Measurements from ENCODE around the gene MAPK8IP2. TPM values are rescaled to one million over a fixed set of nuclear protein-coding genes. Genes with fewer than 3 reads are reported as not detected.
"Not testable (repeated sequence)": the region's sequence is repeated elsewhere in the genome, so short reads cannot be mapped to it uniquely, and the experiment has no call there.

The MAPK8IP2 gene
- polyA plus RNA-seq, 2 of the 4 experiments (the other 2 are of a cell fraction), result 0.76 to 3.0 TPM

DNA sequence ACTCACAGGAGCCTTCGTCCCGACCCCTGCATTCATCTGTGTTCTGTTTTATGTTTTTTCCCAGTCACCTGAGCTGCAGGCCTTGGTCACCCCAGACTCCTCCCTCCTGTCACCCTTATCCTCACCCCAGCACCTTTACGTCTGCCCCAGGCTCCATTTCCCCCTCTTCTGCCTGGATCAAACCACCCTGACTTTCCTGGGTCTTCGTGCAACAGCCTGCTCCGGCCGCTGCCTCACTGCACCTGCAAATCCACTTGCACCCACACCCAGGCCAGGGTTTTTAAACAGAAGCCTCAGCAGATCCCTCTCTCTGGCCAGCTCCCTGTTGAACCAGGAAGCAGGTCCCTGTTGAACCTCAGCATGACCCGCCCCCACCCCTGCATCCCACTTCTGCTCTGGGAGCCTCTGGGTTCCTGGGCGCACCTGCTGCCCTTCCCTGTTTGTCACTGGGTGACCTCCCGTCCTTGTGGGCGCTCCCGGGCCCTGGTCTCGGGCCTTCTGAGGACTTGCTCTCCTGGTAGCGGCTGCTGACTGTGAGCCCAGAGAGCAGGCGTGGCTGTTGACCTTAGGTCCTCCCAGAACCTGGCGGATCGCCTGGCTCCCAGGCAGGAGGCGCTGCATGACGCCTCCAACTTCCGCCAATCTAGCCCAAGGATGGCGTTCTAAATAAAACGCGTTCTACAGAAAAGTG lies 12.8 kb downstream of the MAPK8IP2 start:
- DNase-seq (ENCODE audit: low read depth in 1 of 2, low spot score in 1 of 2) (no peak), ATAC-seq (no peak), FAIRE-seq (no peak)
- WGBS (ENCODE audit: missing lambda C conversion rate), result 91% methylated on average over 16 of the region's 22 CpGs
- Histone ChIP-seq H3K27ac (no peak overlapping the region), H3K4me1 (no peaks in the 10 kb centered on the region), H3K4me2 (no peak overlapping the region), H3K9me3 (no peaks in the 10 kb centered on the region), H3K4me3 (no peak overlapping the region)
- POLR2A ChIA-PET, result no interaction called here
- CTCF ChIA-PET, result interaction anchor here (1.0 to 1.4 kb wide), 2 partner anchors 14 to 51 kb away, joined by 4 to 5 read pairs; partner anchors contain the start of genes ARSA and SYCE3
- TF ChIP-seq POLR2AphosphoS2 (conservative IDR thresholded peaks at IDR 0.05; ENCODE audit: low read length) (no peak), FOSL2 (IDR thresholded peaks at IDR 0.05) (no peak), FOSL2 (CRISPR knock-in tag; IDR thresholded peaks at IDR 0.05) (no peak), CBX8 (IDR thresholded peaks at IDR 0.05) (no peak), CHD2 (IDR thresholded peaks at IDR 0.05; ENCODE audit: low read length, partially characterized antibody) (no peak), FOSB (CRISPR knock-in tag; IDR thresholded peaks at IDR 0.05) (no peak), JUNB (IDR thresholded peaks at IDR 0.05) (no peak), MAFK (IDR thresholded peaks at IDR 0.05; ENCODE audit: partially characterized antibody) (no peak), FOXS1 (CRISPR knock-in tag; IDR thresholded peaks at IDR 0.05) (no peak), ZSCAN20 (CRISPR knock-in tag; IDR thresholded peaks at IDR 0.05) (no peak), ZFP36 (IDR thresholded peaks at IDR 0.05; ENCODE audit: borderline replicate concordance, partially characterized antibody) (no peak)
- TF ChIP-seq, protein P1, sequence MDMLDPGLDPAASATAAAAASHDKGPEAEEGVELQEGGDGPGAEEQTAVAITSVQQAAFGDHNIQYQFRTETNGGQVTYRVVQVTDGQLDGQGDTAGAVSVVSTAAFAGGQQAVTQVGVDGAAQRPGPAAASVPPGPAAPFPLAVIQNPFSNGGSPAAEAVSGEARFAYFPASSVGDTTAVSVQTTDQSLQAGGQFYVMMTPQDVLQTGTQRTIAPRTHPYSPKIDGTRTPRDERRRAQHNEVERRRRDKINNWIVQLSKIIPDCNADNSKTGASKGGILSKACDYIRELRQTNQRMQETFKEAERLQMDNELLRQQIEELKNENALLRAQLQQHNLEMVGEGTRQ (IDR thresholded peaks at IDR 0.05), result no peak
- TF ChIP-seq, protein P2, sequence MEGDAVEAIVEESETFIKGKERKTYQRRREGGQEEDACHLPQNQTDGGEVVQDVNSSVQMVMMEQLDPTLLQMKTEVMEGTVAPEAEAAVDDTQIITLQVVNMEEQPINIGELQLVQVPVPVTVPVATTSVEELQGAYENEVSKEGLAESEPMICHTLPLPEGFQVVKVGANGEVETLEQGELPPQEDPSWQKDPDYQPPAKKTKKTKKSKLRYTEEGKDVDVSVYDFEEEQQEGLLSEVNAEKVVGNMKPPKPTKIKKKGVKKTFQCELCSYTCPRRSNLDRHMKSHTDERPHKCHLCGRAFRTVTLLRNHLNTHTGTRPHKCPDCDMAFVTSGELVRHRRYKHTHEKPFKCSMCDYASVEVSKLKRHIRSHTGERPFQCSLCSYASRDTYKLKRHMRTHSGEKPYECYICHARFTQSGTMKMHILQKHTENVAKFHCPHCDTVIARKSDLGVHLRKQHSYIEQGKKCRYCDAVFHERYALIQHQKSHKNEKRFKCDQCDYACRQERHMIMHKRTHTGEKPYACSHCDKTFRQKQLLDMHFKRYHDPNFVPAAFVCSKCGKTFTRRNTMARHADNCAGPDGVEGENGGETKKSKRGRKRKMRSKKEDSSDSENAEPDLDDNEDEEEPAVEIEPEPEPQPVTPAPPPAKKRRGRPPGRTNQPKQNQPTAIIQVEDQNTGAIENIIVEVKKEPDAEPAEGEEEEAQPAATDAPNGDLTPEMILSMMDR (IDR thresholded peaks at IDR 0.05), result no peak
- TF ChIP-seq, protein P3, sequence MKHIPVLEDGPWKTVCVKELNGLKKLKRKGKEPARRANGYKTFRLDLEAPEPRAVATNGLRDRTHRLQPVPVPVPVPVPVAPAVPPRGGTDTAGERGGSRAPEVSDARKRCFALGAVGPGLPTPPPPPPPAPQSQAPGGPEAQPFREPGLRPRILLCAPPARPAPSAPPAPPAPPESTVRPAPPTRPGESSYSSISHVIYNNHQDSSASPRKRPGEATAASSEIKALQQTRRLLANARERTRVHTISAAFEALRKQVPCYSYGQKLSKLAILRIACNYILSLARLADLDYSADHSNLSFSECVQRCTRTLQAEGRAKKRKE (CRISPR knock-in tag; IDR thresholded peaks at IDR 0.05; ENCODE audit: low read depth), result no peak

DNA sequence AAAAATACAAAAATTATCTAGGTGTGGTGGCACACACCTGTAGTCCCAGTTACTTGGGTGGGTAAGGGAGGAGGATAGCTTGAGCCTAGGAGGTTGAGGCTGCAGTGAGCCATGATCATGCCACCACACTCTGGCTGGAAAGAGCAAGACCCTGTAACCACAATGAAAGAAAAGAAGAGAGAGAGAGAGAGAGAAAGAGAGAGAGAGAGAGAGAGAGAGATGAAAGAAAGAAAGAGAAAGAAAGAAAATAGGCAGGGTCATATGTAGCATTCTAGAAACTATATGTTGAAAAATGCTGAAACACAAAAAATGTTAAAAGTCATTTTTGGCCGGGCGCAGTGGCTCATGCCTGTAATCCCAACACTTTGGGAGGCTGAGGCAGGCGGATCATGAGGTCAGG lies 13.7 kb downstream of the MAPK8IP2 start:
- H3K4me2 ChIP-seq; POLR2A ChIA-PET; H3K9me3 ChIP-seq; CTCF ChIA-PET; ATAC-seq; H3K4me3 ChIP-seq; H3K4me1 ChIP-seq; H3K27ac ChIP-seq; FAIRE-seq; DNase-seq (ENCODE audit: low read depth in 1 of 2, low spot score in 1 of 2): not testable (repeated sequence)
- 67% methylated on average over 3 of the region's 3 CpGs for WGBS (ENCODE audit: missing lambda C conversion rate)

DNA sequence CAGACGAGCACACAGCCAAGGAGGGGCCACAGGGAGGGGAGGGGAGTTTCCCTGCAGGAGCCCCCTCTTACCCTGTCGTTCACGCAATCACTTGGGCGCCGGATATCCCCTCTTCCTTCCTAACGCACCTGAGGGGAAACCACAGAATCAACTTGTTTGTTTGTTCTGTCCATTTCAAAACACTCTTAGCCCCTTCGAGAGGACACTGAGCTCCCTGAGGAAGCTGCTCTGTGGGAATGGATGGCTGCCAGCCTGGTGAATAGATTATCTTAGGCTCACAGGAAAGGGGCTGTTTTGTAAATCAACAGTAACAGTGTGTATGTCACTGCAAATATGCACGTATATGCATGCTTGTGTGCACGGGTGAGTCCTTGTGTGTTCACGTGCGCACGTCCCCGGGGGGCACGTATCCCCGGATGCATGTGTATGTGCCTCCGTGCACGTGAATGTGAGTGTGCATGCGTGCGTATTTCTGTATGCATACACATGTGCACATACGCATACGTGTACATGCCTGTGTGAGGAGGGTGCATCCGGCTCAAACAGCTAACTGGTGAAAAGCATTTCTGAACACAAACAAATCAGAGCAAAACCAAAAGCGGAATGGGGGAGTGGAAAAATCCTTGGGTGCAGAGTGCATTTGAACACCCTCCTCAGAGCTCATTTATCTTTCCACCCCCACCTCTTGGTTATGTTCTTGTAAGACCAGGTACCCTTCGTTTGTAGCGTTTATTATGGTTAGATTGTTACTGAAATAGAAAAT lies 20.2 kb downstream of the MAPK8IP2 start:
- ChIA-PET POLR2A (interaction anchor here (0.7 to 1.8 kb wide), 2 partner anchors 95 to 368 kb away, joined by 3 to 10 read pairs; partner anchors contain the start of gene SCO2), CTCF (interaction anchor here (0.6 to 2.9 kb wide), 39 partner anchors 9 to 465 kb away, joined by 3 to 26 read pairs (median 3); partner anchors contain the start of genes KLHDC7B, MIOX, SCO2 and TUBGCP6)
- peak in 1 of 2 experiments; percentile 46 for DNase-seq (ENCODE audit: low read depth in 1 of 2, low spot score in 1 of 2)
- peak; percentile 85 to 93 for ATAC-seq
- under 1% methylated on average over 18 of the region's 25 CpGs for WGBS (ENCODE audit: missing lambda C conversion rate)
- no peak for FAIRE-seq
- Histone ChIP-seq H3K4me2 (peak overlapping the region; percentile 99), H3K4me1 (peaks cover 9% of the 10 kb centered on the region; the same call in 2 of the 3 replicates), H3K9me3 (no peaks in the 10 kb centered on the region), H3K27ac (peak overlapping the region in 1 of 2 experiments; percentile 4; a peak in 2 of 6 replicates), H3K4me3 (peak overlapping the region; percentile 43)
- no peak for TF ChIP-seq POLR2AphosphoS2 (conservative IDR thresholded peaks at IDR 0.05; ENCODE audit: low read length)
- no peak for TF ChIP-seq CHD2 (IDR thresholded peaks at IDR 0.05; ENCODE audit: low read length, partially characterized antibody)
- TF ChIP-seq, protein P1 (IDR thresholded peaks at IDR 0.05), result no peak
- TF ChIP-seq NR3C1 (IDR thresholded peaks at IDR 0.05), result no peak
- TF ChIP-seq, protein P4, sequence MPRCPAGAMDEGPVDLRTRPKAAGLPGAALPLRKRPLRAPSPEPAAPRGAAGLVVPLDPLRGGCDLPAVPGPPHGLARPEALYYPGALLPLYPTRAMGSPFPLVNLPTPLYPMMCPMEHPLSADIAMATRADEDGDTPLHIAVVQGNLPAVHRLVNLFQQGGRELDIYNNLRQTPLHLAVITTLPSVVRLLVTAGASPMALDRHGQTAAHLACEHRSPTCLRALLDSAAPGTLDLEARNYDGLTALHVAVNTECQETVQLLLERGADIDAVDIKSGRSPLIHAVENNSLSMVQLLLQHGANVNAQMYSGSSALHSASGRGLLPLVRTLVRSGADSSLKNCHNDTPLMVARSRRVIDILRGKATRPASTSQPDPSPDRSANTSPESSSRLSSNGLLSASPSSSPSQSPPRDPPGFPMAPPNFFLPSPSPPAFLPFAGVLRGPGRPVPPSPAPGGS (IDR thresholded peaks at IDR 0.05), result no peak
- no peak for TF ChIP-seq POLR2A (IDR thresholded peaks at IDR 0.05; ENCODE audit: low read length)
- TF ChIP-seq ESRRA (IDR thresholded peaks at IDR 0.05; ENCODE audit: borderline replicate concordance, low read length), result no peak
- TF ChIP-seq, protein P5, sequence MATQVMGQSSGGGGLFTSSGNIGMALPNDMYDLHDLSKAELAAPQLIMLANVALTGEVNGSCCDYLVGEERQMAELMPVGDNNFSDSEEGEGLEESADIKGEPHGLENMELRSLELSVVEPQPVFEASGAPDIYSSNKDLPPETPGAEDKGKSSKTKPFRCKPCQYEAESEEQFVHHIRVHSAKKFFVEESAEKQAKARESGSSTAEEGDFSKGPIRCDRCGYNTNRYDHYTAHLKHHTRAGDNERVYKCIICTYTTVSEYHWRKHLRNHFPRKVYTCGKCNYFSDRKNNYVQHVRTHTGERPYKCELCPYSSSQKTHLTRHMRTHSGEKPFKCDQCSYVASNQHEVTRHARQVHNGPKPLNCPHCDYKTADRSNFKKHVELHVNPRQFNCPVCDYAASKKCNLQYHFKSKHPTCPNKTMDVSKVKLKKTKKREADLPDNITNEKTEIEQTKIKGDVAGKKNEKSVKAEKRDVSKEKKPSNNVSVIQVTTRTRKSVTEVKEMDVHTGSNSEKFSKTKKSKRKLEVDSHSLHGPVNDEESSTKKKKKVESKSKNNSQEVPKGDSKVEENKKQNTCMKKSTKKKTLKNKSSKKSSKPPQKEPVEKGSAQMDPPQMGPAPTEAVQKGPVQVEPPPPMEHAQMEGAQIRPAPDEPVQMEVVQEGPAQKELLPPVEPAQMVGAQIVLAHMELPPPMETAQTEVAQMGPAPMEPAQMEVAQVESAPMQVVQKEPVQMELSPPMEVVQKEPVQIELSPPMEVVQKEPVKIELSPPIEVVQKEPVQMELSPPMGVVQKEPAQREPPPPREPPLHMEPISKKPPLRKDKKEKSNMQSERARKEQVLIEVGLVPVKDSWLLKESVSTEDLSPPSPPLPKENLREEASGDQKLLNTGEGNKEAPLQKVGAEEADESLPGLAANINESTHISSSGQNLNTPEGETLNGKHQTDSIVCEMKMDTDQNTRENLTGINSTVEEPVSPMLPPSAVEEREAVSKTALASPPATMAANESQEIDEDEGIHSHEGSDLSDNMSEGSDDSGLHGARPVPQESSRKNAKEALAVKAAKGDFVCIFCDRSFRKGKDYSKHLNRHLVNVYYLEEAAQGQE (IDR thresholded peaks at IDR 0.05), result no peak
- no peak for TF ChIP-seq SREBF2 (IDR thresholded peaks at IDR 0.05)
- no peak for TF ChIP-seq FOXS1 (CRISPR knock-in tag; IDR thresholded peaks at IDR 0.05)
- TF ChIP-seq, protein P6, sequence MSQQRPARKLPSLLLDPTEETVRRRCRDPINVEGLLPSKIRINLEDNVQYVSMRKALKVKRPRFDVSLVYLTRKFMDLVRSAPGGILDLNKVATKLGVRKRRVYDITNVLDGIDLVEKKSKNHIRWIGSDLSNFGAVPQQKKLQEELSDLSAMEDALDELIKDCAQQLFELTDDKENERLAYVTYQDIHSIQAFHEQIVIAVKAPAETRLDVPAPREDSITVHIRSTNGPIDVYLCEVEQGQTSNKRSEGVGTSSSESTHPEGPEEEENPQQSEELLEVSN (IDR thresholded peaks at IDR 0.05; ENCODE audit: borderline replicate concordance, low read depth), result no peak
